ENCODE data around the gene SAE1.

DNA sequence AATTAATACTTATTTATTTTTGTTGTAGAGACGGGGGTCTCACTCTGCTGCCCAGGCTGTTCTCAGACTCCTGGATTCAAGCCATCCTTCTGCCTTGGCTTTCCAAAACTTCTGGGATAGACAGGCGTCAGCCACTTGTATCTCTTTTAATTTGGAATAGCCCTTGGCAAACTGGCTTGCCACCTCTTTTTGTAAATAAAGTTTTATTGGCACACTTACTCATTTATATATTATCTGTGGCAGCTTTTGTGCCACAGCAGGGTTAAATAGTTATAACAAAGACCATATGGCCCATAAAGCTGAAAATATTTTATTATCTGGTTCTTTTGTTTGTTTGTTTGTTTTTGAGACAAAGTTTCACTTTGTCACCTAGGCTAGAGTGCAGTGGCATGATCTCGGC, 69.9 kb downstream of the SAE1 start:
- TF ChIP-seq, protein P1, sequence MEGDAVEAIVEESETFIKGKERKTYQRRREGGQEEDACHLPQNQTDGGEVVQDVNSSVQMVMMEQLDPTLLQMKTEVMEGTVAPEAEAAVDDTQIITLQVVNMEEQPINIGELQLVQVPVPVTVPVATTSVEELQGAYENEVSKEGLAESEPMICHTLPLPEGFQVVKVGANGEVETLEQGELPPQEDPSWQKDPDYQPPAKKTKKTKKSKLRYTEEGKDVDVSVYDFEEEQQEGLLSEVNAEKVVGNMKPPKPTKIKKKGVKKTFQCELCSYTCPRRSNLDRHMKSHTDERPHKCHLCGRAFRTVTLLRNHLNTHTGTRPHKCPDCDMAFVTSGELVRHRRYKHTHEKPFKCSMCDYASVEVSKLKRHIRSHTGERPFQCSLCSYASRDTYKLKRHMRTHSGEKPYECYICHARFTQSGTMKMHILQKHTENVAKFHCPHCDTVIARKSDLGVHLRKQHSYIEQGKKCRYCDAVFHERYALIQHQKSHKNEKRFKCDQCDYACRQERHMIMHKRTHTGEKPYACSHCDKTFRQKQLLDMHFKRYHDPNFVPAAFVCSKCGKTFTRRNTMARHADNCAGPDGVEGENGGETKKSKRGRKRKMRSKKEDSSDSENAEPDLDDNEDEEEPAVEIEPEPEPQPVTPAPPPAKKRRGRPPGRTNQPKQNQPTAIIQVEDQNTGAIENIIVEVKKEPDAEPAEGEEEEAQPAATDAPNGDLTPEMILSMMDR (conservative IDR thresholded peaks at IDR 0.05), result no peak
- TF ChIP-seq EZH2 (IDR thresholded peaks at IDR 0.05; ENCODE audit: low read depth), result no peak

All from PC-9 (cell line).